MM.1S (cell line): ENCODE measurements around the gene FARP1.

Source experiments
- DNase-seq: peaks from one replicate; pipeline ENCODE4 v3.0.0-alpha.2; 2015
- H2AFZ ChIP-seq: fragments of 300-600 bp; sonication (generic); 2 replicates; pipeline ENCODE4 v1.6.0; 2016; ENCODE audit warnings: antibody characterized with exemption, low read length
- H3F3A ChIP-seq: fragments of 300-600 bp; sonication (generic); 2 replicates; pipeline ENCODE4 v1.6.1; 2016; ENCODE audit warnings: mild to moderate bottlenecking, antibody characterized with exemption, low read length, moderate library complexity, mixed read lengths; ENCODE audit not compliant: insufficient read depth
- H3K27ac ChIP-seq: fragments of 300-600 bp; sonication (generic); 2 replicates; pipeline ENCODE4 v1.5.1; 2016; ENCODE audit warnings: mild to moderate bottlenecking, low read length
- H3K27me3 ChIP-seq: fragments of 300-600 bp; sonication (generic); replicated peaks from 2 replicates; pipeline ENCODE4 v1.6.0; 2016; ENCODE audit warnings: low read length; ENCODE audit not compliant: insufficient read depth
- H3K36me3 ChIP-seq: fragments of 300-600 bp; sonication (generic); replicated peaks from 2 replicates; pipeline ENCODE4 v1.6.1; 2016; ENCODE audit warnings: mild to moderate bottlenecking, low read length, mixed read lengths; ENCODE audit not compliant: insufficient read depth
- H3K4me1 ChIP-seq: fragments of 300-600 bp; sonication (generic); 2 replicates; pipeline ENCODE4 v1.6.1; 2016; ENCODE audit warnings: low read length, mixed read lengths
- H3K4me2 ChIP-seq: fragments of 300-600 bp; sonication (generic); 2 replicates; pipeline ENCODE4 v1.6.0; 2016; ENCODE audit warnings: low read depth, low read length
- H3K4me3 ChIP-seq: fragments of 300-600 bp; sonication (generic); 2 replicates; pipeline ENCODE4 v1.5.1; 2016; ENCODE audit warnings: low read length, mixed read lengths
- H3K79me2 ChIP-seq: fragments of 300-600 bp; sonication (generic); 2 replicates; pipeline ENCODE4 v1.6.1; 2016; ENCODE audit warnings: mixed run types, low read length, mixed read lengths
- H3K9ac ChIP-seq: fragments of 300-600 bp; sonication (generic); 2 replicates; pipeline ENCODE4 v1.6.1; 2016; ENCODE audit warnings: low read length, mixed read lengths
- H3K9me2 ChIP-seq: fragments of 300-600 bp; sonication (generic); replicated peaks from 2 replicates; pipeline ENCODE4 v1.6.1; 2016; ENCODE audit warnings: mild to moderate bottlenecking, low read length, mixed read lengths; ENCODE audit not compliant: insufficient read depth
- H3K9me3 ChIP-seq: fragments of 300-600 bp; sonication (generic); replicated peaks from 2 replicates; pipeline ENCODE4 v1.6.1; 2016; ENCODE audit warnings: mild to moderate bottlenecking, low read length, mixed read lengths; ENCODE audit not compliant: insufficient read depth
- H4K20me1 ChIP-seq: fragments of 300-600 bp; sonication (generic); 2 replicates; pipeline ENCODE4 v1.6.1; 2016; ENCODE audit warnings: mild to moderate bottlenecking, low read length, moderate library complexity, mixed read lengths; ENCODE audit not compliant: insufficient read depth
- CTCF ChIP-seq: fragments of 300-600 bp; sonication (generic); IDR thresholded peaks from 2 replicates; pipeline ENCODE4 v1.5.1; 2016; ENCODE audit warnings: antibody characterized with exemption, low read length, mixed read lengths
- EZH2 ChIP-seq: fragments of 300-600 bp; sonication (generic); optimal IDR thresholded peaks from 2 replicates; pipeline ENCODE3; 2017; ENCODE audit warnings: low read depth, mild to moderate bottlenecking, antibody characterized with exemption, low read length, mixed read lengths
- EZH2phosphoT487 ChIP-seq: fragments of 300-600 bp; sonication (generic); IDR thresholded peaks from 2 replicates; pipeline ENCODE4 v1.6.1; 2018; ENCODE audit warnings: antibody characterized with exemption, low read length

FARP1 gene

DNA sequence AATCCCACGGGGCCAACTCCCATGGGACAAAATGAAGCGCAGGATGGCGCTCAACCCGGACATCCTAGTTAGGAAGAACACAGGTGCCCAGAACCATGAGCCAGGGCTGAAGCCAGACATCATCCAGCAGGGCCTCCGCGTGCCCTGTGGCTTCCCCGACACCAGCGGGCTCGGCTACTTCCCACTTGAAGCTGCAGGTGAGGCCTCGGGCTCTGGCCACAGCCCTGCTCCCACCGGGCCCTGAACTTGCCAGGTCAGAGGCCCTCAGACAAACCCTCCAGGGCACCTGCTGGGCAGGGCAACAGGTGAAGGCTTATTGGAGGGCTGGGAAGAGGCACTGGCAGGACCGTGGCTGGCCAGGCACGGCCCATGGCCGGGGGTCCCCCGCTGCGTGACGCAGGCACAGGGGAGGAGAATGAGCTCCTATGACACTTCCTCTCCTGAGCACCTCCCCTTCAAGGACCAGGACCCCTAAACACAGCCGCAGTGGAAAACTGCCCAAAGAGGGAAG is 316.3 kb downstream of the FARP1 start:
- Histone ChIP-seq H3K4me3 (no peak overlapping the region), H3K79me2 (peaks cover 19% of the 10 kb centered on the region), H3K36me3 (0 out of 2 replicates have a peak, but pooled peaks cover 5% of the 10 kb centered on the region), H4K20me1 (no peaks in the 10 kb centered on the region), H3K4me1 (no peaks in the 10 kb centered on the region), H3F3A (no peaks in the 10 kb centered on the region), H2AFZ (no peak overlapping the region), H3K4me2 (no peak overlapping the region), H3K9me3 (no peaks in the 10 kb centered on the region), H3K9ac (no peak overlapping the region), H3K27me3 (no peaks in the 10 kb centered on the region), H3K9me2 (no peaks in the 10 kb centered on the region), H3K27ac (no peak overlapping the region)
- no peak for DNase-seq
- TF ChIP-seq EZH2phosphoT487 (no peak), CTCF (no peak), EZH2 (no peak)

DNA sequence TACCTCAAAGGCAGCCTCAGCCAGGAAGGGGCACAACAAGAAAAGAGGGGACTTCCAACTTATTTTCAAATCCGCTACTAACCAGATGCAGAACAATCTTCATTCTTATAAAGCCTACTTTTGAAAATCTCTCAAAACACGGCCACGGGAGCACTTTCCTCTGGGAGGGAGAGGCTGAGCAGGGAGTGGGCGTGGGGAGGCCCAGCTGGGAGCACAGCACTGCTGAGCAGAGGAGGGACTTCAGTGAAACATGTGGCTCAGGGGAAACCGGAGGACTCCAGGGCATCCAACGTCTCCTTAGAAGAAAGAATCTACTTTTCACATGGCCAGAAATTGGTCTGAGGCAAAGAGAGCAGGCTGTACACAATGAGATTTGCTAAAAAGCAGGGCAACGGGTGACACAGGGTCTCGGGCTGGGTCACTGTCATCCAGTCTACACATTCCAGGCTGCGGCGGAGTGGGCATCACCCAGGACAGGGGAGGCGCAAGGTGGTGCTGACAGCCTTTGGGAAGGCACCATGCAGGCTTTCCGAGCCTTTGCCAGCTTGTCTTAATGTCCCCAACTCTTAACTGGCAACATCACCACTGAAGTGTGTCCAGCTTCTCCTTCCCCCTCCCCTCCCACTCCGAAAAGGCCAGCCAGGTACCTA is 317.0 kb downstream of the FARP1 start:
- TF ChIP-seq EZH2phosphoT487 (no peak), CTCF (no peak), EZH2 (no peak)
- H3F3A ChIP-seq, result no peaks in the 10 kb centered on the region
- no peaks in the 10 kb centered on the region for H3K27me3 ChIP-seq
- H4K20me1 ChIP-seq, result no peaks in the 10 kb centered on the region
- no peak overlapping the region for H3K9ac ChIP-seq
- no peaks in the 10 kb centered on the region for H3K4me1 ChIP-seq
- H3K36me3 ChIP-seq, result 0 out of 2 replicates have a peak, but pooled peaks cover 5% of the 10 kb centered on the region
- H3K27ac ChIP-seq, result no peak overlapping the region
- H3K4me3 ChIP-seq, result no peak overlapping the region
- H3K4me2 ChIP-seq, result no peak overlapping the region
- no peak for DNase-seq
- peaks cover 22% of the 10 kb centered on the region for H3K79me2 ChIP-seq
- no peak overlapping the region for H2AFZ ChIP-seq
- no peaks in the 10 kb centered on the region for H3K9me3 ChIP-seq
- H3K9me2 ChIP-seq, result no peaks in the 10 kb centered on the region

DNA sequence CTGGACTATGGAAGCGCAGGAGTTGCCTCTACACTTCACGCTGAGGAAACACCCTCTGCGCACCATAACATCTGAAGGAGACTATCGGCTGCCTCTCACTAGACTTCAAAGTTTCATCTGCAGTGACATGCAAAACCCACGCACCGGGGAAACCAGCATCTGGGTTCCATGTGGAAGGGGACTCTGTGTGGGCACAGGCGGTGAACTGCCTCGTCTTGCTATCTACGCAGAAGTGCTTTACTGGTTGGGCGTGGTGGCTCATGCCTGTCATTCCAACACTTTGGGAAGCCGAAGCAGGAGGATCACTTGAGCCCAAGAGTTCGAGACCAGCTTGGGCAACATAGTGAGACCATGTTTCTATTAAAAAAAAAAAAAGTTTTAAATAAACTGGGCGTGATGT is 317.6 kb downstream of the FARP1 start:
- Histone ChIP-seq H3K9me2 (no peaks in the 10 kb centered on the region), H3K4me2 (no peak overlapping the region), H3F3A (no peaks in the 10 kb centered on the region), H3K4me3 (no peak overlapping the region), H4K20me1 (no peaks in the 10 kb centered on the region), H3K9ac (no peak overlapping the region), H3K4me1 (no peaks in the 10 kb centered on the region), H3K36me3 (0 out of 2 replicates have a peak, but pooled peaks cover 5% of the 10 kb centered on the region), H3K27me3 (no peaks in the 10 kb centered on the region), H3K79me2 (peaks cover 29% of the 10 kb centered on the region), H3K9me3 (no peaks in the 10 kb centered on the region), H3K27ac (no peak overlapping the region), H2AFZ (no peak overlapping the region)
- no peak for TF ChIP-seq CTCF
- TF ChIP-seq EZH2phosphoT487, result no peak
- no peak for TF ChIP-seq EZH2
- DNase-seq, result no peak
